Endometrial microvascular endothelial cells (primary cell): ENCODE measurements around the gene ZNF821. TPM values are rescaled to one million over a fixed set of nuclear protein-coding genes. Genes with fewer than 3 reads are reported as not detected.
"Not testable (repeated sequence)": the region's sequence is repeated elsewhere in the genome, so short reads cannot be mapped to it uniquely, and the experiment has no call there.

ENCODE experiments used
- in situ Hi-C: cut with HindIII; loops from 2 replicates; pipeline ENCODE4 v1.10.0; 2017; ENCODE audit warnings: low sequenced_read_pairs, low pct_unique_long_range_greater_than_20kb; ENCODE audit errors: inconsistent ontology term
- total RNA-seq: library from RNA; depleted of rRNA; stranded (reverse); fragments of >200 nt; gene quantifications from one replicate; pipeline ENCODE4 v1.2.3, GENCODE V29; 2015; ENCODE audit errors: inconsistent ontology term

Gene ZNF821
- total RNA-seq, 1 donor from 2014 or later: 10.5 TPM

DNA sequence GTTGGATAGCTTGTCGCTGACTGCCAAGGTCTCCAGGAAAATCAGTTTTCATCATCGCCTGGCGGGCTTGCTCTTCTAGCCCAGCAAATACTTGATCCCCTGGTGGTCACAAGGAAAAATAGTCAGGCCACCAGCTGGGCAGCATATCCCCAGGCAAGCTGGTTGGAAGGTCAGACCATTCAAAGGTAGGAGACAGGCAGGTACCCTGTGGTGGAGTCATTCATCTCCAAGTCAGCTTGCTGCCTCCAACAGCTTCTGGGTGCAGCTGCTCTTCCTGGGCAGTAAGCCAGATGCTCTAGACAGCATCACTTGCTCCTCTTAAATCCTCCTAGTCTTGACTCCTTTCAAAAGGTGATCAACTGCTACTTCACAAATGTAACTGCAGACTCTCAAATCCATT lies 16.0 kb downstream of the ZNF821 start:
- in situ Hi-C loops: no loop called here

DNA sequence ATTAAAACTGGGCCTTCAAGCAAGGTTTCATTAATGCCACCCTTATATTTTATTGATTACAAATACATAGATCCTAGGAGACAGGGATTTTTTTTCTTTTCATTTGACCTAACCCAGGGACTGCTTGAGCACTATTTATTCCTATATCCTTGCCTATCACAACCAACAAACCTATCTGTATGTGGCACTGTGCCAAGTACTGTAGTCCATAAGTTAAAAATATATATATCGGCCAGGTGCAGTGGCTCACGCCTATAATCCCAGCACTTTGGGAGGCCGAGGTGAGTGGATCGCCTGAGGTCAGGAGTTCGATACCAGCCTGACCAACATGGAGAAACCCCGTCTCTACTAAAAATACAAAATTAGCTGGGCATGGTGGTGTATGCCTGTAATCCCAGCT lies 16.8 kb downstream of the ZNF821 start:
- in situ Hi-C loops: not testable (repeated sequence)

DNA sequence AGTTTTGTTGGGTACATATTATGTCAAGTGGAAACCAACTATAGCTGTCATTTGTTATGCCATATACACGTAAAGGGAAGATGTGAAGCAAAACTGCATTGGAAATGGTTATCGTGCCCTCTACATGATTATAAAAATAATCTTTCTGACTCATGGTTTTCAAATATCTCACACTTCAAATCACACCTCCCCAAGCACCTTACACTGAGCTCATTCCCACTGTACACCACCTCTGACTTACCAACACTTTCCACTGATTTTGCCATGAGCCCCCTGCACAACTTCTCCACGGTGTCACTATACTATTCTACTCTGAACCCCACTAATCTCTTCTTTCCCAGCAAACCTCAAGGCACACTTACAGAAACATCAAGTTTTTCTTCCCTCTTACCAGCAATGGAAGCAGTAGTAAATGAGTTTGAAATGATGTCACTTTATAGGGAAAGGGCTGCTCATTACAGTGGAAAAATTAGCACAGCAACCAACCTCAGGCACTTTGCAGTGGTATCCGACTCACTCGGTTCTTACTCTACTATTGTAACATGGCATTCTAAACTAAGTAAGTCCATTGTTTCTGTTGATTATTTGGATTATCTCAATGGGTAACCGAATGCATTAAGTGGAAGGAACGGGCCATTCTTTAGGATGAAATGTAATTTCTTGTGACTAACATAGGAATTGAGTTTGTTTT lies 18.7 kb downstream of the ZNF821 start:
- in situ Hi-C loops: no loop called here

DNA sequence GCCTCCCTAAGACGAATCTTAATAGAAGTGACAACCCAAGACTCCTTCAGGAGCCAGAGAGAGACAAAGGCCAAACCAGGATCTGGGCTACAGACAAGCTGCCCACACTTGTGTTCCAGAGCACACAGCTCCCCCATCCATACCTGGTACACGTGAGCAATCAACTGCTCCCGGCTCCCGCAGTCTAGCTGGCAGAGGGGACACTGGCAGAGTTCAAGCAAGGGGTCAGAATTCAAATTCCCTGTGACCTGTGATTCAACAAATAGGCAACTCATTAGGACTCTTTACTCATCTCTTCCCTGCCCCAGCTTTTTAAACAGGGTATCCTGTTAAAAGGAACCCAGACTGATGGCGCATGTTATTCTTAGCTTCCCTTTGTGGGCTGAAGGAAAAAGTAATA lies 20.0 kb downstream of the ZNF821 start:
- in situ Hi-C loops: no loop called here

- in situ Hi-C loops: no loop called here
Measured at GRCh38 chr16:71859762-71860521, 24.0 kb downstream of the ZNF821 start.

GRCh38 chr16:71855937-71856662 lies 27.9 kb downstream of the ZNF821 start:
- in situ Hi-C loops: no loop called here

GRCh38 chr16:71854369-71854948 lies 29.5 kb downstream of the ZNF821 start:
- in situ Hi-C loops: no loop called here

DNA sequence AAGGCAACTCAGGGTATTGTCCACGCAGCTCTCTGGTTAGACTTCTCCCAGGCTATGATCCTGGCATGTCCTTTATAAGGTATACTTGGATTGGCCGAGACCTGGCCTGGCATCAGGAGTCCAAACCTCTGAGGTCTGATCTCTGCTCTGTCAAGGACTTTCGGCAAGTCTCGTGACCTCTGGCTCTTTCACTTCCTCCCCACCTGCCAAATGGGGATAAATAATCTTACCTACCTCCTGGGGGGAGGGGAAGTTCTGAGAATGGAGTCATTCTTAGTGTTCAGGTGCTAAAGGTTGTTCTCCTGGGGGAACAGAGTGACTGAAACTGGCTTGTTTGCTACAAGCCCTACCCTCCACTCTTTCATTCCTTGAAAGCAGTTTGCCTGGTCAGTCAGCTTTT lies 30.6 kb downstream of the ZNF821 start:
- in situ Hi-C loops: no loop called here

DNA sequence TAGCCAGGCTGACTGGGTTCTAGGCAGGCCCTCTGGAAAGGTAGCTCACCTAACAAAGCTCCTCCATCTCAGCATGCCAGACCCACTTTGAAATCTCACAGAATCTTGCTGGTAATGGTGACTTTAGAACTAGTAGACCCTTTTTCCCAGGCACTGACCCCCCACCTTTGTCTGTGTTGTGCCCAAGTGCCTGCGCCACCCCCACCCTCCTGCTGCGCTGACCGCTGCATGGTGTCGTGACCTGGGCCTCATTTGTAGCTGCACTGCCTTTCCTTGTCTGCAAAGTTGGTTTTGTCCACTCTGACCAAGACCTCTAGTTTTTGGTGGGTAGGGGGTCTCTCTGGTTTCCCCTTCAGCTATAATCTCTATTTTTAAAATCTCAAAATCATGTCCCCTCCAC lies 31.4 kb downstream of the ZNF821 start:
- in situ Hi-C loops: no loop called here

DNA sequence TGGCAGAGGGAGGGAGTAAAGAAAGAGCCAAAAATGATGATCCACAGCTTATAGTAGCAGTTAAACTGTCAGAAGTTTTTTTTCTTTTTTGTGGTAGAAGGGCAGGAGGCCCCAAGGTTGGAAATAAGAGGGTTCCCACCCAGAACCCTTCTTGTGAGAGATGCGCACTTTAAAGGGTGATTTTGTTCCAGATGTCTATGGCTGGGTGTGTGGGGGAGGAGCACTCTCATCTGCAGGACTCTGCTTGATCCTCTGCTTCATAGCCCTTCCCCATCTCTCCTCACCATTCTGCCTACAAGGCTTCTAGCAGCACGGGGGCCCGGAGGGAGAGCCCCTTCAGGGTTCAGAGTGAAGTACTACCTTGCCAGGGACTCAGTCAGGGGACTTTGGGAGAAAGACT lies 31.8 kb downstream of the ZNF821 start:
- in situ Hi-C loops: no loop called here

DNA sequence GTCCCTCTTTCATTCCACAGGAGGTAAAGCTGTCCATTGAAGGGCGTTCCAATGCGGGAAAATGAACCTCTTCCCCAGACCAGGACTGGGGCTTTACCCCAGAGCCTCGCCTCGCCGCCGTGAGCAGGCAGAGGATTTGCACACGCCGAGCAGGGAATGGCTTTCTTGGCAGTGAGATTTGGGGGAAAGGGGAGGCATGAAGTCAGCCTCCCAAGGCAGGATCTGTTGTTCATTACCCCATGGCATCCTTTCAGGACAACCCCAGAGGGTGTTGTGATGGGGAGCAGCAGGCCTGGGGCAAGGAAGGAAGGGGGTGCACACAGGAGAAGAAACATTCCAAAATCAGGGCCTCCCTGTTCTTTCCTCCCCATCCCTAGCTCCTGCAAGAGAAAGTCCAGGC lies 32.2 kb downstream of the ZNF821 start:
- in situ Hi-C loops: no loop called here

DNA sequence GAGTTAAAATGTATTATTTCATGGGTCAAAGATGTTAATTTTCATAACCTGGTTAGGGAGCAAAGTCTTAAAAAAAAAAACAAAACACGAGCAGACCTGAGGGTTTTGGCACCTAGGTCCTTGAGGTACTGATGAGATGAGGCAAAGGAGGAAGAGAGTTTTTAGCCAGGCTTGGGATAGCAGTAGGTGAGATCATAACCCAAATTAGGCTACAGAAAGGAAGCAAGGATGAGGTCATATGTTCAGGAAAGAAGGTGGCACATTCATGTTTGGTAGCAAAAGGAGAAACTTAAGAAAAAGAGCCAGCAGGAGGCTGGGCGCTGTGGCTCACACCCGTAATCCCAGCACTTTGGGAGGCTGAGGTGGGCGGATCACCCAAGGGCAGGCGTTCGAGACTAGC lies 35.4 kb downstream of the ZNF821 start:
- in situ Hi-C loops: no loop called here

- in situ Hi-C loops: no loop called here
Measured at GRCh38 chr16:71847096-71847495, 36.9 kb downstream of the ZNF821 start.

- in situ Hi-C loops: no loop called here
Measured at GRCh38 chr16:71846431-71846830, 37.6 kb downstream of the ZNF821 start.

DNA sequence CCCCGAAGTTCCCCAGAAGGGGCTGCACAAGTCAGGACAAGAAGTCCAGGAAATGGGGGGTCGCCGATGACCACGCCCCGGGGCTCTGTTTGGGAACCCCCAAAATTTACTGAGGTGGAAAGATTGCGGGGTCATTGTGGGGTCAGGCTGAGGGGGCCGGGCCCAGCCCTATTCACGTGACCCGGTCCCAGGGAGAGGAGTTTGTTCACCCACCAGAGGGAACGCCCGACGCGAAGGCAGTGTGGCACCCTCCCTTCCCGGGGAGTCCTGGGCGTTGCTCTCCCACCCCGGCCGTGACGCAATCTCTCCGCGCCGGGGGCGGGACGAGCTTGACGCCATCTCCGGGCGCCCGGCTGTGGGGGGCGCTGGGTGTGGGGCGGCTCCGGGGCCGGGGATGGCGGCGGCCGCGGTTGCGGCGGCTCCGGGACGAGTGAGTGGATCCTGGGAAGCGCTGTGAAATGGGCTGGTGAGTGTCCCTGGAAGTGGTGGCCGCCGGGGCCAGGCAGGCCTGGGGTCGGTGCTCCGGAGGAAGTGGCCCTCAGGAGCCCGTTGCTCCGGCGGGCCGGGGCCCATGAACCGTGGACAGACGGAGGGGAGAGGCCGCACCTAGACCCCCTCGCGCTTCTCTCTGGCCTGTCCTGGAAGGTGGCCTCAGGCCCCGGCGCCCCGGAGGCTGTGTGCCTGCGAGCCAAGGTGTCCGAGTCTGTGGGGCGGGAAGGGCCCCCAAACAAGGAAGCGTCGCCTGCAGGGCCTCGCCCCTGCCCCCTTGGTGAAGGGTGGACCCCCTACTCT lies 38.1 kb downstream of the ZNF821 start, which contains the start of gene ATXN1L:
ATXN1L (plus strand) TSS at position 338 of the 792 bp plus-strand sequence. CDS start 3,765 bp downstream, outside the sequence.
- in situ Hi-C loops: no loop called here

DNA sequence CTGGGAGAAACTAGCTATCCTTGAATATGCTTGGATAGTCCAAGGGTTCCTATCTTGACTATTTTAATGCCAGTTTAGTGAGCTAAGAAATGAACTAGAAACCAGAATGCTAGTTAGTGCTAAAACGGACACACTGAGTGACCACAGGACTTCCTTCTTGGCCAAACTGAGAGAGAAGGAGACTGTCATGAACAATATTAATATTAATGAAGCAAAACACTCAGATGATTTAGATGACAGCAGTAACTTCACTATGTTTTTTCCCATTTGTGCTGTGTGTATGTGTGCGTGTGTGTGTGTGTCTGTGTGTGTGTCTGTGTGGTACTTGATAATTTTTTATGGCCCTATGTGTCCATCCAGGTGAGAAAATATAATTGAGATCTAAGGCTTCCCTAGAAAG lies 40.4 kb downstream of the ZNF821 start:
- in situ Hi-C loops: no loop called here

- in situ Hi-C loops: no loop called here
Measured at GRCh38 chr16:71840052-71840451, 43.9 kb downstream of the ZNF821 start.

- in situ Hi-C loops: no loop called here
Measured at GRCh38 chr16:71837150-71837549, 46.8 kb downstream of the ZNF821 start.

DNA sequence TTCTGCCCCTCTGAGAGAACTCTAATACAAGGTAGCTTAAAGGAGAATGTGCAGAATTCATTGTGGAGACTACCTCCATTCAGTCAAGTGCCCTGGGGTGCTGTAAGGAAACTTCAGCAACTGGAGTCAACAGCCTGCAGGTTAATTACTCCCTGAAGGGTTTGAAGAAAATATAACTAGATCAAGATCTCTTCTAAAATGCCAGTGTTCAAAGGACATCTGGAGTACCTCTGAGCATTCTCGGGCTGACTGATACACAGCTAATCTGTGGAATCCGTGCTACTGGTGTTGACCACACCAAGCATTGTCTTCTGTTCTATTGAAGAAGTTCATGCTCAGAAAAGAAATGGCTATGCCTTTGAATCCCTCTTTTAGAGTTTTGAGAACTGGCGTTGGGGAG lies 49.7 kb downstream of the ZNF821 start:
- in situ Hi-C loops: no loop called here
